Measurements from ENCODE around the gene CTSA. TPM values are rescaled to one million over a fixed set of nuclear protein-coding genes. Genes with fewer than 3 reads are reported as not detected.

CTSA gene
- total and polyA plus RNA-seq, 9 of the 15 experiments (the other 6 are each of a cell fraction or from before 2014, with no cell fraction given), result 8.8 to 61.7 (median 28.3) TPM

DNA sequence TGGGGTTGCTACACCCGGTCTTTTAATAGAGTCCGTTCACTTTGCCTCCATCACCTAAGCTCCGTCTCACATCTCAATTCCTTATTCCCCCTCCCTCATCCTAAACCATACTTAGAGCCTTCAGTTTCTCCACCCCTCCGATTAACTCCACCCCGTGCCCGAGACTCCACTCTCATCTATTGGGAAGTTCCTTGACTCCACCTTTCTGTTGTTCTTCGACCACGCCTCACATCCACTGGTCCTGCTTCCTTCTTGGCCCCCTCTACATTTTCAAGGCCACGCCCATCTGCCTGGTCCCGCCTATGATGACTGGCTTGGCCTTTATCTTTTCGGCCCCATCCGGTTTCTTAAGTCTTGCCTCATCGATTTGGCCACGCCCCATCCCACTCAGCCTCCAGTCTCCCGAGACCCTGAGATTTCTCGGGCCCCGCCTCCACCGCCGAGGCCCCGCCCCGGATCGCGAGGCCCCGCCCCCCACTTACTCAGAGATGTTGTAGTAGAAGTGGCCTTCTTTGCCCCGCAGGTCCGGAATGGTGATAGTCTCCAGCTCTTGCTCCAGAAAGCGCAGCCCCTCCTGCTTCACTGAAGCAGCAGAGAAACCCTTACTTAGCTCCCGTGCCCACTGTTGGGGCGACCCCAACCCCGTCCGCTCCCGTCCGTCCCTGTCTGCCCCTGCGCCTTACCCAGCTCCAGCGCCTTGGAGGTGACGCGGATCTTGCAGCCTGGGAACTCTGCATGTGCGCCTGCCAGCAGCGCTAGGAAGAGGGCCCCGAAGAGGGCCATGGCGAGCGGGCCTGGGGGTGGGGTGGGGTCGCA is 19.7 kb downstream of the CTSA start:
- Histone ChIP-seq H3K9me1 (ENCODE audit: control insufficient read depth, insufficient read depth, low read length) (no peaks in the 10 kb centered on the region), H3K9me3 (replicated peaks; ENCODE audit: control insufficient read depth, insufficient read depth, low read depth, low read length) (no peaks in the 10 kb centered on the region), H3K4me3 (peak overlapping the region; percentile 48), H3K9ac (ENCODE audit: insufficient read depth in 1 of 2, low read depth in 2 of 2, low read length in 2 of 2) (peak overlapping the region; percentile 64 to 94), H3K4me2 (ENCODE audit: insufficient read depth, low read length) (peak overlapping the region; percentile 83), H3K36me3 (ENCODE audit: control insufficient read depth, insufficient read depth, low read length) (peaks cover 13% of the 10 kb centered on the region; the same call in 2 of the 3 replicates), H3K4me1 (replicated peaks in 1 of 2; ENCODE audit: control insufficient read depth in 2 of 2, insufficient read depth in 2 of 2, low read length in 2 of 2) (peaks cover 24 to 44% of the 10 kb centered on the region in 2 experiments), H3K79me2 (ENCODE audit: control insufficient read depth, insufficient read depth, low read length) (peaks cover 15% of the 10 kb centered on the region), H3K27me3 (ENCODE audit: control insufficient read depth in 2 of 2, insufficient read depth in 2 of 2, low read length in 2 of 2) (no peaks in the 10 kb centered on the region), H2AFZ (ENCODE audit: low read depth, low read length) (peak overlapping the region; percentile 92), H4K20me1 (replicated peaks; ENCODE audit: control insufficient read depth, insufficient read depth, low read length) (no peaks in the 10 kb centered on the region), H3K27ac (ENCODE audit: extremely low read depth, low read depth, low read length) (peak overlapping the region; percentile 89)
- in situ Hi-C loops (cut with MboI) (no loop called here), intact Hi-C loops (cut with micrococcal nuclease) (loop anchor here (1.0 kb wide), 1 partner anchor 22 kb away; no protein-coding TSS in a partner anchor)
- WGBS (ENCODE audit: insufficient coverage, low coverage, missing lambda C conversion rate), result 4% methylated on average over 37 of the region's 43 CpGs
- CTCF ChIA-PET (ENCODE audit: low intra/inter-chr PET ratio), result no interaction called here
- POLR2A ChIA-PET, result interaction anchor here (0.6 to 2.6 kb wide), 11 partner anchors 9 to 517 kb away, joined by 3 to 13 read pairs (median 4); partner anchors contain the start of genes CTSA, PCIF1 and ZSWIM1
- no TSS peak for BruUV-seq (replicated peaks)
- peak; percentile 98 to 100 (median 98) for DNase-seq (ENCODE audit: extremely low read depth in 1 of 4, low spot score in 3 of 4)
- FAIRE-seq, result peak; percentile 100
- peak; percentile 95 for ATAC-seq
- TF ChIP-seq MTA1 (IDR thresholded peaks at IDR 0.05; ENCODE audit: borderline replicate concordance) (no peak), RBM39 (optimal IDR thresholded peaks at IDR 0.05; ENCODE audit: low read depth, low read length) (no peak), MTF1 (CRISPR knock-in tag; IDR thresholded peaks at IDR 0.05; ENCODE audit: borderline replicate concordance) (no peak), FOXA3 (CRISPR knock-in tag; conservative IDR thresholded peaks at IDR 0.05 in 1 of 2, IDR thresholded peaks at IDR 0.05 in 1 of 2) (no peak), FOXK1 (CRISPR knock-in tag; IDR thresholded peaks at IDR 0.05; ENCODE audit: borderline replicate concordance) (no peak), COPS2 (conservative IDR thresholded peaks at IDR 0.05) (no peak), SRSF7 (optimal IDR thresholded peaks at IDR 0.05; ENCODE audit: low read depth, low read length) (no peak), SMC3 (conservative IDR thresholded peaks at IDR 0.05; ENCODE audit: insufficient read depth, low read depth, low read length) (no peak), FOSL1 (tag; conservative IDR thresholded peaks at IDR 0.05) (peak; percentile 77), ZNF584 (CRISPR knock-in tag; IDR thresholded peaks at IDR 0.05; ENCODE audit: low read depth) (no peak), CBX5 (IDR thresholded peaks at IDR 0.05; ENCODE audit: borderline replicate concordance, low read depth) (no peak), CSDE1 (IDR thresholded peaks at IDR 0.05) (no peak), WHSC1 (IDR thresholded peaks at IDR 0.05; ENCODE audit: low read length) (no peak)
- TF ChIP-seq, protein P1, sequence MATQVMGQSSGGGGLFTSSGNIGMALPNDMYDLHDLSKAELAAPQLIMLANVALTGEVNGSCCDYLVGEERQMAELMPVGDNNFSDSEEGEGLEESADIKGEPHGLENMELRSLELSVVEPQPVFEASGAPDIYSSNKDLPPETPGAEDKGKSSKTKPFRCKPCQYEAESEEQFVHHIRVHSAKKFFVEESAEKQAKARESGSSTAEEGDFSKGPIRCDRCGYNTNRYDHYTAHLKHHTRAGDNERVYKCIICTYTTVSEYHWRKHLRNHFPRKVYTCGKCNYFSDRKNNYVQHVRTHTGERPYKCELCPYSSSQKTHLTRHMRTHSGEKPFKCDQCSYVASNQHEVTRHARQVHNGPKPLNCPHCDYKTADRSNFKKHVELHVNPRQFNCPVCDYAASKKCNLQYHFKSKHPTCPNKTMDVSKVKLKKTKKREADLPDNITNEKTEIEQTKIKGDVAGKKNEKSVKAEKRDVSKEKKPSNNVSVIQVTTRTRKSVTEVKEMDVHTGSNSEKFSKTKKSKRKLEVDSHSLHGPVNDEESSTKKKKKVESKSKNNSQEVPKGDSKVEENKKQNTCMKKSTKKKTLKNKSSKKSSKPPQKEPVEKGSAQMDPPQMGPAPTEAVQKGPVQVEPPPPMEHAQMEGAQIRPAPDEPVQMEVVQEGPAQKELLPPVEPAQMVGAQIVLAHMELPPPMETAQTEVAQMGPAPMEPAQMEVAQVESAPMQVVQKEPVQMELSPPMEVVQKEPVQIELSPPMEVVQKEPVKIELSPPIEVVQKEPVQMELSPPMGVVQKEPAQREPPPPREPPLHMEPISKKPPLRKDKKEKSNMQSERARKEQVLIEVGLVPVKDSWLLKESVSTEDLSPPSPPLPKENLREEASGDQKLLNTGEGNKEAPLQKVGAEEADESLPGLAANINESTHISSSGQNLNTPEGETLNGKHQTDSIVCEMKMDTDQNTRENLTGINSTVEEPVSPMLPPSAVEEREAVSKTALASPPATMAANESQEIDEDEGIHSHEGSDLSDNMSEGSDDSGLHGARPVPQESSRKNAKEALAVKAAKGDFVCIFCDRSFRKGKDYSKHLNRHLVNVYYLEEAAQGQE (IDR thresholded peaks at IDR 0.05; ENCODE audit: borderline replicate concordance), result peak; percentile 60
- TF ChIP-seq, protein P1 (CRISPR knock-in tag; IDR thresholded peaks at IDR 0.05; ENCODE audit: low read depth), result no peak

Measured in K562 (cell line).